SK-N-SH treated with all-trans-retinoic acid at 6 μM for 48 hours (cell line): ENCODE results near the gene COX15.

Experiments
- ATAC-seq: fragments of 200-7000 bp; cut with Tn5 transposase; 3 replicates; pipeline ENCODE4 v1.9.1; 2020; ENCODE audit warnings: mild to moderate bottlenecking, moderate library complexity
- ARNTL ChIP-seq: fragments of 450-650 bp; formaldehyde crosslinking; IDR thresholded peaks from 2 replicates; pipeline ENCODE4 v1.5.0; 2020; ENCODE audit warnings: low read depth, mild to moderate bottlenecking, moderate library complexity, borderline replicate concordance
- BACH2 ChIP-seq: fragments of 250-450 bp; sonication (Bioruptor Pico); IDR thresholded peaks from 2 replicates; pipeline ENCODE4 v1.9.0; 2021; ENCODE audit warnings: mild to moderate bottlenecking, borderline replicate concordance
- CSDC2 ChIP-seq: fragments of 250-450 bp; sonication (Bioruptor Pico); IDR thresholded peaks from 2 replicates; pipeline ENCODE4 v1.5.0; 2020; ENCODE audit warnings: mild to moderate bottlenecking, moderate library complexity
- ESRRG ChIP-seq: fragments of 250-450 bp; sonication (Bioruptor Pico); IDR thresholded peaks from 2 replicates; pipeline ENCODE4 v1.6.1; 2021; ENCODE audit warnings: mild to moderate bottlenecking
- GLIS3 ChIP-seq: fragments of 250-450 bp; sonication (Bioruptor Pico); IDR thresholded peaks from 2 replicates; pipeline ENCODE4 v1.5.0; 2020; ENCODE audit warnings: mild to moderate bottlenecking, moderate library complexity
- ISL1 ChIP-seq: fragments of 250-450 bp; sonication (Bioruptor Pico); IDR thresholded peaks from 2 replicates; pipeline ENCODE4 v2.1.2; 2022; ENCODE audit warnings: mild to moderate bottlenecking, moderate library complexity
- OSR1 ChIP-seq: fragments of 250-450 bp; sonication (Bioruptor Pico); IDR thresholded peaks from 2 replicates; pipeline ENCODE4 v1.8.0; 2022; ENCODE audit warnings: moderate library complexity, mild to moderate bottlenecking, inconsistent platforms
- RARB ChIP-seq: fragments of 250-450 bp; sonication (Bioruptor Pico); IDR thresholded peaks from 2 replicates; pipeline ENCODE4 v1.8.0; 2021; ENCODE audit warnings: mild to moderate bottlenecking, moderate library complexity
- SNAI2 ChIP-seq: fragments of 250-450 bp; sonication (Bioruptor Pico); IDR thresholded peaks from 2 replicates; pipeline ENCODE4 v1.5.0; 2020; ENCODE audit warnings: mild to moderate bottlenecking, moderate library complexity
- TCF4 ChIP-seq: fragments of 250-450 bp; sonication (Bioruptor Pico); IDR thresholded peaks from 2 replicates; pipeline ENCODE4 v1.8.0; 2021; ENCODE audit warnings: mild to moderate bottlenecking, moderate library complexity, borderline replicate concordance
- TOX ChIP-seq: fragments of 250-450 bp; sonication (Bioruptor Pico); IDR thresholded peaks from 2 replicates; pipeline ENCODE4 v1.8.0; 2021; ENCODE audit warnings: mild to moderate bottlenecking, moderate library complexity, borderline replicate concordance
- ZC3H10 ChIP-seq: fragments of 250-450 bp; sonication (Bioruptor Pico); IDR thresholded peaks from 2 replicates; pipeline ENCODE4 v1.5.1; 2021; ENCODE audit warnings: mild to moderate bottlenecking, moderate library complexity
- ZFP3 ChIP-seq: fragments of 250-450 bp; sonication (Bioruptor Pico); IDR thresholded peaks from 2 replicates; pipeline ENCODE4 v1.5.0; 2020; ENCODE audit warnings: mild to moderate bottlenecking, moderate library complexity
- ZFP30 ChIP-seq: fragments of 450-650 bp; formaldehyde crosslinking; IDR thresholded peaks from 2 replicates; pipeline ENCODE4 v1.5.0; 2022; ENCODE audit warnings: mild to moderate bottlenecking, moderate library complexity
- ZNF565 ChIP-seq: fragments of 450-650 bp; formaldehyde crosslinking; conservative IDR thresholded peaks from 2 replicates; pipeline ENCODE4 v1.5.0; 2020; ENCODE audit warnings: low read depth, mild to moderate bottlenecking, moderate library complexity
- ZNF70 ChIP-seq: fragments of 450-650 bp; formaldehyde crosslinking; IDR thresholded peaks from 2 replicates; pipeline ENCODE4 v1.5.0; 2020; ENCODE audit warnings: mild to moderate bottlenecking, moderate library complexity
- ZNF8 ChIP-seq: fragments of 450-650 bp; formaldehyde crosslinking; IDR thresholded peaks from 2 replicates; pipeline ENCODE4 v1.5.0; 2020; ENCODE audit warnings: mild to moderate bottlenecking, moderate library complexity
- TF ChIP-seq, protein P1 (sequence below): fragments of 250-450 bp; sonication (Bioruptor Pico); IDR thresholded peaks from 2 replicates; pipeline ENCODE4 v1.8.0; 2021; ENCODE audit warnings: low read depth, mild to moderate bottlenecking, moderate library complexity, borderline replicate concordance
- TF ChIP-seq, protein P2 (sequence below): fragments of 250-450 bp; sonication (Bioruptor Pico); IDR thresholded peaks from 2 replicates; pipeline ENCODE4 v1.8.0; 2020; ENCODE audit warnings: mild to moderate bottlenecking, moderate library complexity, borderline replicate concordance
- TF ChIP-seq, protein P3 (sequence below): fragments of 250-450 bp; sonication (Bioruptor Pico); IDR thresholded peaks from 2 replicates; pipeline ENCODE4 v1.5.1; 2021; ENCODE audit warnings: mild to moderate bottlenecking, moderate library complexity
- TF ChIP-seq, protein P4 (sequence below): fragments of 250-450 bp; sonication (Bioruptor Pico); IDR thresholded peaks from 2 replicates; pipeline ENCODE4 v1.5.1; 2020; ENCODE audit warnings: low read depth, mild to moderate bottlenecking, moderate library complexity
- TF ChIP-seq, protein P5 (sequence below): fragments of 250-450 bp; sonication (Bioruptor Pico); IDR thresholded peaks from 2 replicates; pipeline ENCODE4 v1.5.0; 2020; ENCODE audit warnings: mild to moderate bottlenecking, moderate library complexity

Gene COX15

DNA sequence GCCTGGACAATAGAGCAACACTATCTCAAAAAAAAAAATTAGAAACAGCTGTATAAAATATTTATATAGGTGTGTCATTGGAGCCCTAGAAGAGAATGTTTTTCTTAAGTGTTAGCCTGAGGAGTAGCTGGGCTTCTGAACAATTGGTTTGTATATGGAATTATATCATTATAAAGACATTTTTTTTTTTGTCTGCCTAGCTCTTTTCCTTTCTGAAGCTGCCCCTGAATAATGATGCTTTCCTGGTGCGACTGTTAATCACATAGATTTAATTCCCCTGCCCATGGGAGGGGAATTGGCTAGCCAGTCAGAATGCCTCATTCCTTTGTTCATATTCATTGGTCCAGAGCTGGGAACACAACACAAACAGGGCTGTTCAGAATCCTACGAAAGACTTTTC lies 36.6 kb upstream of the COX15 start:
- no peak for TF ChIP-seq ZNF565 (CRISPR knock-in tag)
- no peak for TF ChIP-seq ZC3H10 (CRISPR knock-in tag)
- TF ChIP-seq TCF4 (CRISPR knock-in tag): no peak
- no peak for TF ChIP-seq ARNTL (CRISPR knock-in tag)
- TF ChIP-seq OSR1: no peak
- TF ChIP-seq ZNF8: no peak
- TF ChIP-seq TOX (CRISPR knock-in tag): no peak
- TF ChIP-seq ZFP3 (CRISPR knock-in tag): no peak
- TF ChIP-seq ISL1: no peak
- ATAC-seq: peak; percentile 75

DNA sequence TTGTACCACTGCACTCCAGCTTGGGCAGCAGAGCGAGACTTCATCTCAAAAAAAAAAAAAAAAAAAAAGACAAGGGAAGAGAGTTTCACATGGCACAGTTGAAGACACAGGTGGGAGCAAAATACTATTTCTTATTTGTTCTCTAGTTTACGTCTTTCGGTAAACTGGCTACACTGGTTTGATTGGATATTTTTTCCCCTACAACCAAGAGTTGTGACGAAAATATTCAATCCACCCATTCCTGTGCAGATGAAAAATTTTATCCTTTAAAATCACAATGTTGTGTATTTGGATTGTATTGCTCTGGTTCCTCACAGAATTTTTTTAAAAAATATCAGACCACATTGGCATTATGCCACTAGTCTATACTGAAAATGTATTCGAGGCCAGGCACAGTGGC lies 36.0 kb upstream of the COX15 start:
- TF ChIP-seq TCF4 (CRISPR knock-in tag) (no peak), TOX (CRISPR knock-in tag) (no peak), ARNTL (CRISPR knock-in tag) (no peak), ZFP30 (CRISPR knock-in tag) (no peak), RARB (no peak), ZNF70 (CRISPR knock-in tag) (no peak), GLIS3 (no peak), SNAI2 (CRISPR knock-in tag) (no peak), CSDC2 (CRISPR knock-in tag) (no peak)
- TF ChIP-seq, protein P1, sequence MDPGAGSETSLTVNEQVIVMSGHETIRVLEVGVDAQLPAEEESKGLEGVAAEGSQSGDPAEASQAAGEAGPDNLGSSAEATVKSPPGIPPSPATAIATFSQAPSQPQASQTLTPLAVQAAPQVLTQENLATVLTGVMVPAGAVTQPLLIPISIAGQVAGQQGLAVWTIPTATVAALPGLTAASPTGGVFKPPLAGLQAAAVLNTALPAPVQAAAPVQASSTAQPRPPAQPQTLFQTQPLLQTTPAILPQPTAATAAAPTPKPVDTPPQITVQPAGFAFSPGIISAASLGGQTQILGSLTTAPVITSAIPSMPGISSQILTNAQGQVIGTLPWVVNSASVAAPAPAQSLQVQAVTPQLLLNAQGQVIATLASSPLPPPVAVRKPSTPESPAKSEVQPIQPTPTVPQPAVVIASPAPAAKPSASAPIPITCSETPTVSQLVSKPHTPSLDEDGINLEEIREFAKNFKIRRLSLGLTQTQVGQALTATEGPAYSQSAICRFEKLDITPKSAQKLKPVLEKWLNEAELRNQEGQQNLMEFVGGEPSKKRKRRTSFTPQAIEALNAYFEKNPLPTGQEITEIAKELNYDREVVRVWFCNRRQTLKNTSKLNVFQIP (CRISPR knock-in tag): no peak
- TF ChIP-seq, protein P2, sequence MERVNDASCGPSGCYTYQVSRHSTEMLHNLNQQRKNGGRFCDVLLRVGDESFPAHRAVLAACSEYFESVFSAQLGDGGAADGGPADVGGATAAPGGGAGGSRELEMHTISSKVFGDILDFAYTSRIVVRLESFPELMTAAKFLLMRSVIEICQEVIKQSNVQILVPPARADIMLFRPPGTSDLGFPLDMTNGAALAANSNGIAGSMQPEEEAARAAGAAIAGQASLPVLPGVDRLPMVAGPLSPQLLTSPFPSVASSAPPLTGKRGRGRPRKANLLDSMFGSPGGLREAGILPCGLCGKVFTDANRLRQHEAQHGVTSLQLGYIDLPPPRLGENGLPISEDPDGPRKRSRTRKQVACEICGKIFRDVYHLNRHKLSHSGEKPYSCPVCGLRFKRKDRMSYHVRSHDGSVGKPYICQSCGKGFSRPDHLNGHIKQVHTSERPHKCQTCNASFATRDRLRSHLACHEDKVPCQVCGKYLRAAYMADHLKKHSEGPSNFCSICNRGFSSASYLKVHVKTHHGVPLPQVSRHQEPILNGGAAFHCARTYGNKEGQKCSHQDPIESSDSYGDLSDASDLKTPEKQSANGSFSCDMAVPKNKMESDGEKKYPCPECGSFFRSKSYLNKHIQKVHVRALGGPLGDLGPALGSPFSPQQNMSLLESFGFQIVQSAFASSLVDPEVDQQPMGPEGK: no peak
- TF ChIP-seq, protein P3, sequence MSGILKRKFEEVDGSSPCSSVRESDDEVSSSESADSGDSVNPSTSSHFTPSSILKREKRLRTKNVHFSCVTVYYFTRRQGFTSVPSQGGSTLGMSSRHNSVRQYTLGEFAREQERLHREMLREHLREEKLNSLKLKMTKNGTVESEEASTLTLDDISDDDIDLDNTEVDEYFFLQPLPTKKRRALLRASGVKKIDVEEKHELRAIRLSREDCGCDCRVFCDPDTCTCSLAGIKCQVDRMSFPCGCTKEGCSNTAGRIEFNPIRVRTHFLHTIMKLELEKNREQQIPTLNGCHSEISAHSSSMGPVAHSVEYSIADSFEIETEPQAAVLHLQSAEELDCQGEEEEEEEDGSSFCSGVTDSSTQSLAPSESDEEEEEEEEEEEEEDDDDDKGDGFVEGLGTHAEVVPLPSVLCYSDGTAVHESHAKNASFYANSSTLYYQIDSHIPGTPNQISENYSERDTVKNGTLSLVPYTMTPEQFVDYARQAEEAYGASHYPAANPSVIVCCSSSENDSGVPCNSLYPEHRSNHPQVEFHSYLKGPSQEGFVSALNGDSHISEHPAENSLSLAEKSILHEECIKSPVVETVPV (CRISPR knock-in tag): no peak
- TF ChIP-seq, all 23 proteins: peak for 0
- no peak for ATAC-seq

DNA sequence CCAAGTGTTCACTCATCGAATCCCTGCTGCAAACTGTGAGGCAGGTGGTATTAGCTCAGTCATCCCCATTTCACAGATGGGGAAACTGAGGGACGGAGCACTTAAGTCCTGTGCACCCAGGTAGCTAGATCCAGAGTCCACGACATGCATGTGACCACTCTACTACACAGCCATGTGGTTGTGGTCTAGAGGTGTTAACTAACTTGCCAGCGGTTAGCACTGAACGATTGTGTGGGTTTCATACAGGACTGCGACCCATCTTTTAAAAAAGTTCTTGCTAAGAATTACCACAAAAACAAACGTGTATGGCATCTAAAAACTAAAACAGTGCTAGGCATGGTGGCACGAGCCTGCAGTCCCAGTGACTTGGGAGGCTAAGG lies 34.4 kb upstream of the COX15 start:
- TF ChIP-seq OSR1 (no peak), TOX (CRISPR knock-in tag) (no peak), ESRRG (CRISPR knock-in tag) (no peak), BACH2 (no peak), ZNF565 (CRISPR knock-in tag) (no peak), ZNF8 (no peak), ARNTL (CRISPR knock-in tag) (no peak), ZFP30 (CRISPR knock-in tag) (no peak), CSDC2 (CRISPR knock-in tag) (no peak), SNAI2 (CRISPR knock-in tag) (no peak), RARB (no peak), GLIS3 (no peak), ZNF70 (CRISPR knock-in tag) (no peak), ISL1 (no peak), ZFP3 (CRISPR knock-in tag) (no peak)
- TF ChIP-seq, protein P4, sequence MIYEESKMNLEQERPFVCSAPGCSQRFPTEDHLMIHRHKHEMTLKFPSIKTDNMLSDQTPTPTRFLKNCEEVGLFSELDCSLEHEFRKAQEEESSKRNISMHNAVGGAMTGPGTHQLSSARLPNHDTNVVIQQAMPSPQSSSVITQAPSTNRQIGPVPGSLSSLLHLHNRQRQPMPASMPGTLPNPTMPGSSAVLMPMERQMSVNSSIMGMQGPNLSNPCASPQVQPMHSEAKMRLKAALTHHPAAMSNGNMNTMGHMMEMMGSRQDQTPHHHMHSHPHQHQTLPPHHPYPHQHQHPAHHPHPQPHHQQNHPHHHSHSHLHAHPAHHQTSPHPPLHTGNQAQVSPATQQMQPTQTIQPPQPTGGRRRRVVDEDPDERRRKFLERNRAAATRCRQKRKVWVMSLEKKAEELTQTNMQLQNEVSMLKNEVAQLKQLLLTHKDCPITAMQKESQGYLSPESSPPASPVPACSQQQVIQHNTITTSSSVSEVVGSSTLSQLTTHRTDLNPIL (CRISPR knock-in tag): no peak
- TF ChIP-seq, protein P5, sequence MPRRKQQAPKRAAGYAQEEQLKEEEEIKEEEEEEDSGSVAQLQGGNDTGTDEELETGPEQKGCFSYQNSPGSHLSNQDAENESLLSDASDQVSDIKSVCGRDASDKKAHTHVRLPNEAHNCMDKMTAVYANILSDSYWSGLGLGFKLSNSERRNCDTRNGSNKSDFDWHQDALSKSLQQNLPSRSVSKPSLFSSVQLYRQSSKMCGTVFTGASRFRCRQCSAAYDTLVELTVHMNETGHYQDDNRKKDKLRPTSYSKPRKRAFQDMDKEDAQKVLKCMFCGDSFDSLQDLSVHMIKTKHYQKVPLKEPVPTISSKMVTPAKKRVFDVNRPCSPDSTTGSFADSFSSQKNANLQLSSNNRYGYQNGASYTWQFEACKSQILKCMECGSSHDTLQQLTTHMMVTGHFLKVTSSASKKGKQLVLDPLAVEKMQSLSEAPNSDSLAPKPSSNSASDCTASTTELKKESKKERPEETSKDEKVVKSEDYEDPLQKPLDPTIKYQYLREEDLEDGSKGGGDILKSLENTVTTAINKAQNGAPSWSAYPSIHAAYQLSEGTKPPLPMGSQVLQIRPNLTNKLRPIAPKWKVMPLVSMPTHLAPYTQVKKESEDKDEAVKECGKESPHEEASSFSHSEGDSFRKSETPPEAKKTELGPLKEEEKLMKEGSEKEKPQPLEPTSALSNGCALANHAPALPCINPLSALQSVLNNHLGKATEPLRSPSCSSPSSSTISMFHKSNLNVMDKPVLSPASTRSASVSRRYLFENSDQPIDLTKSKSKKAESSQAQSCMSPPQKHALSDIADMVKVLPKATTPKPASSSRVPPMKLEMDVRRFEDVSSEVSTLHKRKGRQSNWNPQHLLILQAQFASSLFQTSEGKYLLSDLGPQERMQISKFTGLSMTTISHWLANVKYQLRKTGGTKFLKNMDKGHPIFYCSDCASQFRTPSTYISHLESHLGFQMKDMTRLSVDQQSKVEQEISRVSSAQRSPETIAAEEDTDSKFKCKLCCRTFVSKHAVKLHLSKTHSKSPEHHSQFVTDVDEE (CRISPR knock-in tag): no peak
- TF ChIP-seq, protein P2: no peak
- TF ChIP-seq, protein P3 (CRISPR knock-in tag): no peak
- TF ChIP-seq, protein P1 (CRISPR knock-in tag): no peak
- ATAC-seq: no peak
